Measurements from ENCODE around the gene HGS. TPM values are rescaled to one million over a fixed set of nuclear protein-coding genes. Genes with fewer than 3 reads are reported as not detected.
A peak's percentile ranks its signal among the peaks of the same experiment; 100 is the strongest.

The HGS gene
- total and polyA plus RNA-seq, 2 of the 8 experiments (the other 6 are each of a cell fraction or from before 2014, with no cell fraction given), result 80.8 to 99.7 TPM

GRCh38 chr17:81706757-81707624 lies 23.2 kb downstream of the HGS start:
- Histone ChIP-seq H3K14ac (ENCODE audit: insufficient read length) (no peak overlapping the region), H3K27ac (ENCODE audit: low read depth, low read length) (no peak overlapping the region), H2BK15ac (ENCODE audit: low read length) (no peak overlapping the region), H2BK12ac (ENCODE audit: low read depth, low read length) (no peak overlapping the region), H2BK120ac (replicated peaks; ENCODE audit: low read depth, low read length) (no peak overlapping the region), H4K20me1 (replicated peaks in 1 of 2; ENCODE audit: control insufficient read depth in 1 of 2, insufficient read depth in 2 of 2, low read length in 2 of 2) (peaks cover 5 to 8% of the 10 kb centered on the region in 2 experiments), H3K4me1 (replicated peaks in 1 of 4; ENCODE audit: control insufficient read depth in 3 of 4, insufficient read depth in 4 of 4, low read length in 3 of 4) (peaks cover 0 to 24% (median 16%) of the 10 kb centered on the region in 4 experiments; a peak in 5 of 7 replicates), H3K56ac (replicated peaks; ENCODE audit: insufficient read length, low read depth, low read length) (no peak overlapping the region), H3K4me2 (ENCODE audit: insufficient read depth in 1 of 2, low read depth in 2 of 2, low read length in 2 of 2) (no peak overlapping the region), H3K27me3 (replicated peaks in 1 of 4; ENCODE audit: control insufficient read depth in 3 of 4, extremely low read depth in 1 of 4, insufficient read depth in 3 of 4, low read length in 3 of 4) (no peaks in the 10 kb centered on the region; a peak in 2 of 7 replicates), H3K79me2 (ENCODE audit: control insufficient read depth in 1 of 2, insufficient read depth in 2 of 2, low read length in 2 of 2) (peaks cover 9 to 31% of the 10 kb centered on the region in 2 experiments; a peak in 3 of 4 replicates), H3K9ac (replicated peaks in 1 of 4; ENCODE audit: extremely low read depth in 1 of 4, low read depth in 3 of 4, low read length in 3 of 4) (no peak overlapping the region), H4K91ac (replicated peaks; ENCODE audit: insufficient read length, low read length) (no peak overlapping the region), H3K36me3 (ENCODE audit: control insufficient read depth in 2 of 4, insufficient read depth in 4 of 4, low read length in 3 of 4) (peaks cover 20 to 28% (median 24%) of the 10 kb centered on the region in 4 experiments), H3K18ac (ENCODE audit: extremely low read depth, low read length) (no peak overlapping the region), H3K79me1 (ENCODE audit: low read depth, low read length) (peaks cover 12% of the 10 kb centered on the region), H2BK5ac (ENCODE audit: low read depth, low read length) (no peak overlapping the region), H4K8ac (ENCODE audit: extremely low read depth, insufficient read depth, low read length) (no peak overlapping the region; the same call in 1 of the 2 replicates), H3K4me3 (ENCODE audit: extremely low read depth in 1 of 4, insufficient read depth in 2 of 4, low read depth in 3 of 4, low read length in 4 of 4) (no peak overlapping the region), H2AK5ac (ENCODE audit: low read depth, low read length) (no peak overlapping the region), H3K9me3 (ENCODE audit: insufficient read depth in 2 of 2, low read depth in 1 of 2, low read length in 1 of 2) (no peaks in the 10 kb centered on the region), H3K23me2 (ENCODE audit: low read depth, low read length) (peaks cover 20% of the 10 kb centered on the region), H3K23ac (ENCODE audit: insufficient read length) (no peak overlapping the region), H2BK20ac (ENCODE audit: low read length) (no peak overlapping the region), H2AFZ (ENCODE audit: low read length) (no peak overlapping the region), H3K4ac (replicated peaks; ENCODE audit: insufficient read length, low read depth, low read length) (no peak overlapping the region), H4K5ac (ENCODE audit: insufficient read length, low read depth, low read length) (no peak overlapping the region)
- peak in 1 of 2 experiments; percentile 58 for DNase-seq (ENCODE audit: low read depth in 1 of 2, low spot score in 2 of 2)
- WGBS, 2 experiments (ENCODE audit: extremely low coverage in 1 of 2, insufficient coverage in 1 of 2, insufficient read length in 1 of 2, insufficient replicate concordance in 2 of 2, low coverage in 1 of 2, low lambda C conversion rate in 2 of 2, missing lambda C conversion rate in 1 of 2), result 94% methylated on average over 46 of the region's 54 CpGs; no CpG with 5 or more reads in 1 of the 2 experiments
- ChIA-PET POLR2A (ENCODE audit: partially characterized antibody) (interaction anchor here (0.8 to 17.2 kb wide), 8 partner anchors 16 to 160 kb away, joined by 3 to 436 read pairs (median 5); partner anchors contain the start of genes ARL16, HGS, MCRIP1 and SLC25A10), CTCF (ENCODE audit: partially characterized antibody) (interaction anchor here (1.0 to 1.9 kb wide), 5 partner anchors 11 to 159 kb away, joined by 3 to 8 read pairs (median 4); no protein-coding TSS in a partner anchor)
- no peak for FAIRE-seq
- TF ChIP-seq CTCF (IDR thresholded peaks at IDR 0.05; ENCODE audit: control extremely low read depth in 1 of 3, insufficient read depth in 1 of 3, low read depth in 1 of 3, low read length in 3 of 3) (peak in 1 of 3 experiments; percentile 6; a peak in 1 of 4 replicates), CHD1 (IDR thresholded peaks at IDR 0.05; ENCODE audit: low read depth, low read length) (no peak)

Data from H1 (cell line).